SIG-M5 (cell line): ENCODE measurements around the gene MTCL3.
"Not testable (repeated sequence)": the region's sequence is repeated elsewhere in the genome, so short reads cannot be mapped to it uniquely, and the experiment has no call there.

ENCODE experiments used
- DNase-seq: peaks from one replicate; lab custom pipeline; 2025; lab: John Stamatoyannopoulos, UW

MTCL3 gene

GRCh38 chr6:127466416-127466815 is 52.7 kb downstream of the MTCL3 start:
- no peak for DNase-seq

DNA sequence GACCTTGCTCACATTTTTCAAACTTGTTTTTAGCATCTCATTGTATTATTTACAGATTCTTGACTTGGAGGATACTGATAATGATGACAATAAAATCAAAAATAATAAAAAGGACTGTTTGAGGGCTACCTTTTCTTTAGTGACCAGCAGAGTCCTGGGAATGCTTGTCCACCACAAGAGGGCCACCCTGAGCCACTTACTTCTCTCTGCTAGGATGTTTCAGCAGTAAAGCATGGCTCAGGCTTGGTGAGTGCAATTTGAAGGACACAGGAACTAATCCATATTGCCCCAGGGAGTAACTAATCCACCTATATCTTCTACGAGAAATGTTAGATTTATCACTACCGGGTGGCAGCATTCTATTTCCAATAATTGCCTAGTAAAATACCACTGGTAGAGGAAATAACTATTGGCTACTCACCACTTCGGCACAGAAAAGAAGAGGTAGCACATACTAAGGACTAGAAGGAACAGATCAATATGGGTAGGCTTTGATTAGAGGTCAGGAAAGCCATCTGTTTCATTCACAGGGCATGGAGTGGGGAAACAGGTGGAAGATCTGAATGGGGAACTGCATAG is 54.2 kb downstream of the MTCL3 start:
- DNase-seq = no peak

DNA sequence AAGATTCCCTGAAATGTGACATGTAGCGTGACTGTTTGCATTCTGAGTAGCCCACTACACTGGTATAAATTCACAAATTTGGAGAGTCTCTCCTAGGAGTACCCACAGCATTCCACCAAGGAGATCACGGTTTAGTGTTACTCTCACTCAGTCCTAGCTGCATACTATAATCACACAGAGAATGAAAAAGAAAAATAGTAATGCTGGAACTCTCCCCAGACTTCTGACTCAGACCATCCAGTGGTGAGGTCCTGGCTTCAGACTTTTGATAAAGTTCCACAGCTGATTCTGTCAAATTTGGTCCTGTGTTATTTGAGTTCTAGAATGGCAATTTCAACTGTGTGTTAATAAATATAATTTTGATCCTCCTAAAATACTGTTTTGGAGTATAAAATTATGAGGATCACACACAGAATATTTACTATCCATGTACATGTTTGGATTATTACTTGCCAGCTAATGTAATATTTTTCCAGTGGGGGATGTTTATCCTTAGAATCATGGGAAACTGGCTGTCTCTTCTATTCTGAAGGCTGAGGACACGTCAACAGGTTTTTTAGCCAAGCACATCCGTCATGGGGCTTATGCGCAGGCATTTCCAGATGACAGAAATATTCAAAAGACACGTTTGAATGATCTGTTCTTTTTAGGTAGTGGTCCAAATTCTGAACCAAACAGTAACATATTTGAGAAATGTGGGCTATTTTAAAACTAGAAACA is 54.8 kb downstream of the MTCL3 start:
- DNase-seq = no peak

DNA sequence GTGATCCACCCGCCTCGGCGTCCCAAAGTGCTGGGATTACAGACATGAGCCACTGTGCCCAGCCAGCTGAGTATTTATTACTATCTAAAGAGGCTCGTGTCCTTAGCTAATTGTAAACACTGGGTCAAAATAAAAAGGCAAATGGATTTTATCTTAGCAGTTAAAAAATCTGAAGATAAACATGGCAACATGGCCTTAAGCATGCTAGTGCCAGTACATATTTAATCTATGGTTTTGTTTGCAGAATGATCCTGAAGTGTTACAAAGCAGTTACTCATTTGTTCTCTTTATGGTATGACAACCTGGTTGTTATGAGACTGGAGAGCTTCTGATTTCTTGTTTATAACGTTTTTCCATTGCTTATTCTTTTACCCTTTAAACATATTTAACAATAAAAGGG is 56.1 kb downstream of the MTCL3 start:
- no peak for DNase-seq

DNA sequence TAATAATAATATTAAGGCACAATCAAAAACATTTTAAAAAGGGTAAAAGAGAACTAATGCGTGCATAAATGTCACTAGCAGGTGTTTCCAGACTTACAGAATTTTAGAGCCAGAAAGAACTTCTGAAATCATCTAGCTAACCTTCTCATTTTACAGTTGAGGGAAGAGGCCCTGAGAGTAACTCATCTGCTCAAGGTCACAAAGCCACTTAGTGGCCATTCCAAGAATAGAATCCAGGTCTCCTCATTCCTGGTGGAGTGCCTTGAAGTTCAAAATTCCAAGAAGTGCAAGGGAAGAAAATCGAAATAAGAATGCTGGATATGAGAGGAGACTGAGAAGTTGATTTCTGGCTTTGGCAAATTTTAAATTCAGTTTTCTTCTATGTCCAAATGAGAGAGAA is 56.8 kb downstream of the MTCL3 start:
- DNase-seq = no peak

GRCh38 chr6:127460465-127460864 is 58.7 kb downstream of the MTCL3 start:
- DNase-seq = no peak

- DNase-seq = no peak
These were observed 59.9 kb downstream of the MTCL3 start, which contains the start of gene KIAA0408 for GRCh38 chr6:127459231-127459641. TSS of gene KIAA0408 (minus strand) at chr6:127459389. CDS start at chr6:127453981, 5,408 bp downstream.

GRCh38 chr6:127458817-127459216 is 60.3 kb downstream of the MTCL3 start:
- DNase-seq = no peak

GRCh38 chr6:127458222-127458621 is 60.9 kb downstream of the MTCL3 start:
- no peak for DNase-seq

- peak; percentile 86 for DNase-seq
These were observed 61.6 kb downstream of the MTCL3 start for GRCh38 chr6:127457456-127458064.

DNA sequence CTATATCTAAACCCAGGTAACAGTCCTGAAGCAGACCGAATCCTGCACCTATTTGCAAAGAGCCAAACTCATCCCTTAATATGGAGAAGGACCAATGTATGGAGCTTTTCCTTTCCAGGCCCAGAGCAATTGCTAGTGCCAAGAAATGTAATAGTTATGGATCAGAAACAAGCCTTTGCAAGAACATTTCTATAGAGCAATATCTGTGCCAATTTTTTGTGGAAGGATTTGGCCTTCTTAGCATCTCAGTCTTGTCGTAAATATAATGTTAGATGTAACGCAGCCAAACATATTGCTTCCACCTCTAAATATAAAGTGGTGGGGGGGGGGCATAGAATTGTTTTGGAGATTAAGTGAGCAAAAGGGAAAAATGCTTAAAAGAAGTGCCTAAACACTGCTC is 62.7 kb downstream of the MTCL3 start:
- DNase-seq = no peak

DNA sequence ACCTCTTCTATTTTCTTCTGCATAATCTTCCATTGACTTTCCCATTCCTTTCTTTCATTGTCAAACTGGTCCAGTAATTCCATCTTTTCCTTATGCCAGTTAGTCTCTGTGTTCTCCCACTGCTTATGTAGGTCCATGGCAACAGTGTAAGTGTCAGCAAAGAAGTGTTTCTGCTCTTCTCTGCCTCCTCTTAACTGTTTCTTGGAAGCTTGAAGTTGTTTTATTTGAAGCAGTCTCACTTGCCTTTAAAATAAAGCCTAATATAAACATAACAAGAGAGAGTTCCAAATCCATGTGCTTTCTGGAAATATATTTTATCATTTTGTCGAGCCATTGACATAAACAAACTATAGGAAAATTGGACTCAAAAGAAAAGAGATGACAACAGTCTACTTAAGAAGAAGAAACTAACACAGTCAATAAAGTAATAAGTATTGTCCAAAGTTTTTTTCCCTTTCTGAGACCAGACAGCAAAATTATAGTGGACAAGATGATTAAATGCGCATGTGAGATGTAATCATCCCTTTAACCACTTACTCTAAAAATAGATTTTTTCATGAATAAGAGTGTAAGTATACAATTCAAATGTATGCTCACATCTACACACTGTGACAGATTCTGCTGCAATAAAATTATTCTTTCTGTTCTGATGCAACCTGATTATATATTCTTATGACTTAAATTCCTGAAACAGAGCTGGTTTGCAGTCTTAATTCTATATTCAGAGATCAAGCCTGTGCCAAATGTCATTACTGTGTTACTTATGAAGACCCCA is 65.1 kb downstream of the MTCL3 start:
- DNase-seq = no peak

DNA sequence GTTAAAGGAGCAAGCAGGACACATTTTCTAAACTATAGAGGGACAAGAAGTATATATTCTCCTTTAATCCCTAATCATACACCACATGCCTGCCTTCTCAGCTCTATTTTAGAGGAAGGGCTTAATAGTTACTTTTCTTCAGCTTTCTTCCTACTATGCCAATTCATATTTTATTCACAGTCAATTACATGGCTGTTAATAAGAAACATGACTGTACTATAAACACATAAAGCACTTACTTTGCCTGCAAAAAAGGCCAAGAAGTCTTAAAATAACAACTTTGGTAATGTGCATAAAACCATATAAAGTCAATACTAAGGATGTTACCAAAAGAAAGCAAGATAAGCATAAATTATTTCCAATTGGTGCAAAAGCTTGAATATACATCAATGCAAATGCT is 66.3 kb downstream of the MTCL3 start:
- DNase-seq = no peak

DNA sequence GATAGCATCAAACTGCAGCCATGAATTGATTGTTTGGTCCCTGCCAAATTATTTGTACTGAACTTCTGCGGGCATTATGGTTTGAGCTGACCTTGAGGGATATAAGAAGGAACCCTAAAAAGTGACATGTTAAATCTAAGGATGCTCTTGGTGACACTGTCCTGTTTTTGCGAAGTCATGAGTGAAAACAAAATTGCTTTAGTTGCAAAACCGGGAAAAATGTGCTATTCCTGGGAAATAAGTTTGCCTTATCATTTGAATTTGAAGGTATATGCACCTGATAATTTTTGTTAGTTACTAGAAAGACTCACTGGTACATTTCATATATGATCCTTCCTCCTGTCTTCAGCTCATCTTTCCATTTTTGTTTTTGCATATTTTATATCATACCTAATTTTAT is 67.7 kb downstream of the MTCL3 start:
- no peak for DNase-seq

- no peak for DNase-seq
These were observed 71.4 kb downstream of the MTCL3 start for GRCh38 chr6:127447780-127448179.

- DNase-seq = no peak
These were observed 72.8 kb downstream of the MTCL3 start for GRCh38 chr6:127446356-127446755.

GRCh38 chr6:127441881-127442280 is 77.3 kb downstream of the MTCL3 start:
- DNase-seq = no peak

DNA sequence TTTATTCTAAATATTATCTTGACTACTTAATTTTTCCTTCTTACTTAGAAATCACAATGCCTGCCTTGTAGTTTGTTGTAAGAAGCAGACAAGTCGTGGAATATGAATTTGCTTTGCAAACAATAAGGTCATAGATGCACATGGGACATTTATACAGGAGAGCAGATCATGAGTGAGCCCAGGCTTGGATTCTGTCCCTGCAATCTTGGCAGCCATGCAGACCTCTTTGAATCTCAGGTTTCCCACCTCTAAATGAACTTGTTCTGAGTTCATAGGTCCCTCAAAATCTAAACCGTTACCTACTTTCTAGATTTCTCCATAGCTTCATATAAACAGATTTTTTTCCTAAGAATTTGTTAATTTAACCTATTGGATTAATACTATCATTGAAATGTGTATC is 79.4 kb downstream of the MTCL3 start:
- no peak for DNase-seq

- no peak for DNase-seq
These were observed 82.5 kb downstream of the MTCL3 start for GRCh38 chr6:127436578-127437110.

- no peak for DNase-seq
These were observed 83.4 kb downstream of the MTCL3 start for GRCh38 chr6:127435626-127436220.

GRCh38 chr6:127434651-127435050 is 84.5 kb downstream of the MTCL3 start:
- DNase-seq = no peak

DNA sequence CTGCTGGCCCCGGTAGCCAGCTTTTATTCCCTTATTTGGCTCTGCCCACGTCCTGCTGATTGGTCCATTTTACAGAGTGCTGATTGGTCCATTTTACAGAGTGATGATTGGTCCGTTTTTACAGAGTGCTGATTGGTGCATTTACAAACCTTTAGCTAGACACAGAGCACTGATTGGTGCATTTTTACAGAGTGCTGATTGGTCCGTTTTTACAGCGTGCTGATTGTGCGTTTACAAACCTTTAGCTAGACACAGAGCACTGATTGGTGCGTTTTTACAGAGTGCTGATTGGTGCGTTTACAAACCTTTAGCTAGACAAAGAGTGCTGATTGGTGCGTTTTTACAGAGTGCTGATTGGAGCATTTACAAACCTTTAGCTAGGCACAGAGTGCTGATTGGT is 90.6 kb downstream of the MTCL3 start:
- DNase-seq = not testable (repeated sequence)
